Measurements from ENCODE around the gene INSIG2.

- TF ChIP-seq ELK1 (IDR thresholded peaks at IDR 0.05; ENCODE audit: borderline replicate concordance, low read depth, low read length) (no peak), CTCF (conservative IDR thresholded peaks at IDR 0.05; ENCODE audit: low read depth, low read length) (no peak), USF2 (IDR thresholded peaks at IDR 0.05; ENCODE audit: low read depth, low read length) (no peak), POLR2A (IDR thresholded peaks at IDR 0.05; ENCODE audit: low read depth, low read length) (no peak), BHLHE40 (IDR thresholded peaks at IDR 0.05; ENCODE audit: low read depth, low read length) (no peak), SMC3 (IDR thresholded peaks at IDR 0.05; ENCODE audit: low read depth, low read length) (no peak), FOS (IDR thresholded peaks at IDR 0.05; ENCODE audit: low read depth, low read length) (no peak), RAD21 (IDR thresholded peaks at IDR 0.05; ENCODE audit: low read length) (no peak), CEBPB (IDR thresholded peaks at IDR 0.05; ENCODE audit: low read depth, low read length) (no peak), MAFK (IDR thresholded peaks at IDR 0.05; ENCODE audit: low read depth, low read length) (no peak), RCOR1 (IDR thresholded peaks at IDR 0.05; ENCODE audit: insufficient replicate concordance, low read length) (no peak), RFX5 (IDR thresholded peaks at IDR 0.05; ENCODE audit: low read depth, low read length) (no peak), NFE2L2 (IDR thresholded peaks at IDR 0.05; ENCODE audit: low read depth, low read length) (no peak), MAZ (IDR thresholded peaks at IDR 0.05; ENCODE audit: borderline replicate concordance, low read depth, low read length) (no peak)
Measured at GRCh38 chr2:118056165-118056534, 32.1 kb upstream of the INSIG2 start.
